ENCODE measurements around the gene DDX50.

- TF ChIP-seq CTCF (IDR thresholded peaks at IDR 0.05) (no peak), POLR2A (IDR thresholded peaks at IDR 0.05) (no peak), EP300 (IDR thresholded peaks at IDR 0.05) (no peak)
These were observed 24.6 kb upstream of the DDX50 start for GRCh38 chr10:68876246-68877138.

Measured in ovary (tissue), 3 donors.